ENCODE measurements around the gene ABCA13. TPM values are rescaled to one million over a fixed set of nuclear protein-coding genes. Genes with fewer than 3 reads are reported as not detected.

ABCA13 gene
- total RNA-seq, 4 donors from 2014 or later: under 0.01 to 0.26 (median 0.06) TPM; not detected in 1

GRCh38 chr7:48420206-48420605, 248.9 kb downstream of the ABCA13 start:
- H3K27me3 ChIP-seq: no peaks in the 10 kb centered on the region
- no peaks in the 10 kb centered on the region for H3K9me3 ChIP-seq
- no peak overlapping the region for H3K4me3 ChIP-seq
- H3K36me3 ChIP-seq: no peaks in the 10 kb centered on the region
- no peak overlapping the region for H3K27ac ChIP-seq (replicated peaks in 1 of 4)
- TF ChIP-seq EP300 (IDR thresholded peaks at IDR 0.05) (no peak), POLR2AphosphoS5 (IDR thresholded peaks at IDR 0.05) (no peak), CTCF (IDR thresholded peaks at IDR 0.05) (no peak), POLR2A (IDR thresholded peaks at IDR 0.05; ENCODE audit: low read depth) (no peak)
- DNase-seq (ENCODE audit: extremely low spot score): no peak
- 52% methylated on average over 1 of the region's 1 CpG for WGBS
- H3K4me1 ChIP-seq: no peaks in the 10 kb centered on the region
- intact Hi-C loops (cut with DNase I): no loop called here

- no peak for TF ChIP-seq CTCF (IDR thresholded peaks at IDR 0.05)
- TF ChIP-seq POLR2AphosphoS5 (IDR thresholded peaks at IDR 0.05): no peak
- TF ChIP-seq EP300 (IDR thresholded peaks at IDR 0.05): no peak
- no peak for TF ChIP-seq POLR2A (IDR thresholded peaks at IDR 0.05; ENCODE audit: low read depth)
- WGBS: 79% methylated on average over 1 of the region's 1 CpG
- intact Hi-C loops (cut with DNase I): no loop called here
- no peaks in the 10 kb centered on the region for H3K36me3 ChIP-seq
- H3K4me3 ChIP-seq: no peak overlapping the region
- H3K9me3 ChIP-seq: no peaks in the 10 kb centered on the region
- DNase-seq (ENCODE audit: extremely low spot score): peak; percentile 55
- no peaks in the 10 kb centered on the region for H3K27me3 ChIP-seq
- no peaks in the 10 kb centered on the region for H3K4me1 ChIP-seq
- no peak overlapping the region for H3K27ac ChIP-seq (replicated peaks in 1 of 4)
Observed at GRCh38 chr7:48421357-48421756, 250.1 kb downstream of the ABCA13 start.

GRCh38 chr7:48424731-48425130, 253.5 kb downstream of the ABCA13 start:
- peak; percentile 26 for DNase-seq (ENCODE audit: extremely low spot score)
- WGBS: 70% methylated on average over 3 of the region's 3 CpGs
- Histone ChIP-seq H3K27me3 (no peaks in the 10 kb centered on the region), H3K9me3 (no peaks in the 10 kb centered on the region), H3K27ac (replicated peaks in 1 of 4) (no peak overlapping the region), H3K4me3 (no peak overlapping the region), H3K4me1 (no peaks in the 10 kb centered on the region), H3K36me3 (no peaks in the 10 kb centered on the region)
- TF ChIP-seq CTCF (IDR thresholded peaks at IDR 0.05): no peak
- TF ChIP-seq EP300 (IDR thresholded peaks at IDR 0.05): no peak
- no peak for TF ChIP-seq POLR2A (IDR thresholded peaks at IDR 0.05; ENCODE audit: low read depth)
- no peak for TF ChIP-seq POLR2AphosphoS5 (IDR thresholded peaks at IDR 0.05)
- intact Hi-C loops (cut with DNase I): no loop called here

- no peaks in the 10 kb centered on the region for H3K9me3 ChIP-seq
- no peaks in the 10 kb centered on the region for H3K4me1 ChIP-seq
- no peak overlapping the region for H3K4me3 ChIP-seq
- WGBS: 72% methylated on average over 6 of the region's 6 CpGs
- TF ChIP-seq EP300 (IDR thresholded peaks at IDR 0.05) (no peak), CTCF (IDR thresholded peaks at IDR 0.05) (no peak), POLR2A (IDR thresholded peaks at IDR 0.05; ENCODE audit: low read depth) (no peak), POLR2AphosphoS5 (IDR thresholded peaks at IDR 0.05) (no peak)
- no peaks in the 10 kb centered on the region for H3K36me3 ChIP-seq
- H3K27me3 ChIP-seq: no peaks in the 10 kb centered on the region
- H3K27ac ChIP-seq (replicated peaks in 1 of 4): no peak overlapping the region
- intact Hi-C loops (cut with DNase I): no loop called here
- DNase-seq (ENCODE audit: extremely low spot score): peak; percentile 78
Observed at GRCh38 chr7:48426331-48426965, 255.2 kb downstream of the ABCA13 start.

Data from esophagus muscularis mucosa (tissue), 4 donors.